ENCODE results near the gene OFD1. TPM values are rescaled to one million over a fixed set of nuclear protein-coding genes. Genes with fewer than 3 reads are reported as not detected.

OFD1 gene
- total RNA-seq, 1 experiment from 2014 or later, result 14.7 TPM

DNA sequence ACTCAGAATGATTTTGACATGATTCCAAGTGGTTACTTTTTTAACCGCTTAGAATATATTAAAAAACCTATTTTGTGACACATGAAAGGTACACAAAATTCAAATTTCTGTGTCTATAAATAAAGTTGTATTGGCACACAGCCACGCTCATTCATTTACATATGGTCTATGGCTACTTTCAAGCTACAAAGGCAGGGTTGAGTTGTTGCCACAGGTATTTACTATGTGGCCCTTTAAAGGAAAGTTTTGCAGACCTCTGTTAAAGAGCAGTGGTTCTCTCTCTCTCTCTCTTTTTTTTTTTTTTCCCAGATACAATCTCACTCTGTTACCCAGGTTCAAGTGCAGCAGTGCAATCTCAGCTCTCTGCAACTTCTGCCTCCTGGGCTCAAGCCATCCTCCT is 59.3 kb downstream of the OFD1 start:
- DNase-seq (ENCODE audit: low spot score), result no peak

DNA sequence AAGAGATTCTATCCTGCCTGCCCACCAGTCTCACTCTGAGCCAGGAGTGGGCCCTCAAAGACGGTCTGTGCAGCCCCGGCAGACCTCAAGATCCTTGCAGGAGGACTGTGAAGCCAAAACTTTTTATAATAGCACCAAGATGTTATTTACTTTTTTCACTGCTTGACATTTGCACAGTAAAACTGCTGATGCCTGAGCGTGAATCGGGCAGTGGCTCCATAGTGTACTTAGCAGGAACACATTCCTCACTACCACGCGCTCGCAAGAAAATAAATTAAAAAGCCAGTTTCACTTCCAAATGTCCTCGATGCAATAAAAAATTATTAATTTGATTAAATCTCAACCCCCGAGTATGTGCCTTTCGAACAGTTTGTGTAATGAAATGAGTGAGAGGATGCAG is 59.9 kb downstream of the OFD1 start:
- DNase-seq (ENCODE audit: low spot score), result no peak

- DNase-seq (ENCODE audit: low spot score), result no peak
Measured at GRCh38 chrX:13797512-13797911, 63.0 kb downstream of the OFD1 start.

DNA sequence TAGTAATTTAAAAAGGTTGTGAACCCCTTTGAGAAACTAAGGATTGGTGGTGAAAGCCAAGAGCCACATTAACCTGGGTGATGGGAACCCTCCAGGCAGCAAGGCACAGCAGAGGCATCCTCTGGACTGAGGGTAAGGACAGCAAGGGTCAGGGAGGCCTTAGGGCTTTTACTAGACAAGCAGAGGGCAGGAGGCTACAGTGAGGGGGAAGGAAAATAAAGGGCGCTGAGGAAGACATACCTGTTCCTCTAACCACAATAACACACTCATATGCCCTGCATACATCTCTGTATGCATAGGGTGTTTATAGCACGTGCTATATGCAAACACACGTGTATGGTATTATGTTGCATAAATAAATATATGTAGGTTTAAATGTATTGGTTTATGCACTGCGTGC is 63.6 kb downstream of the OFD1 start:
- DNase-seq (ENCODE audit: low spot score), result no peak

DNA sequence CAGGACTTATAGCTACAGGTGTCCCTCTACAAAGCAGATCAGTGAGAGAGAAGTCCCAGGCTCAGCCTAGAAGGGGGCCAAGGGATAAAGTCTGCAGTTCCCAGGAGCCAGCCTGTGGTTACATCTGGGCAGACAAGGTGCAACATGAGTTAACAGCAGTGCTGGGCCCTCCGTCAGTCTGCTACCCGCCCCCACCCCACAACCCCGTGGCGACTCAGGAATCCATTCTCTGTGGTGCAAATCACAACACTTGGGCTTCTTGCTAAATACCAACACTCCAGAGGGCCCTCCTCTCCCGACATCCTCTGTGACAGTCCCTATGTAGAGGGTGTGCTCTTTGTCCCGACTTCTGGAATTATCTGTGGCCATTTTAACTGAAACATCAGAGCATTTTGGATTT is 68.6 kb downstream of the OFD1 start:
- DNase-seq (ENCODE audit: low spot score), result no peak

DNA sequence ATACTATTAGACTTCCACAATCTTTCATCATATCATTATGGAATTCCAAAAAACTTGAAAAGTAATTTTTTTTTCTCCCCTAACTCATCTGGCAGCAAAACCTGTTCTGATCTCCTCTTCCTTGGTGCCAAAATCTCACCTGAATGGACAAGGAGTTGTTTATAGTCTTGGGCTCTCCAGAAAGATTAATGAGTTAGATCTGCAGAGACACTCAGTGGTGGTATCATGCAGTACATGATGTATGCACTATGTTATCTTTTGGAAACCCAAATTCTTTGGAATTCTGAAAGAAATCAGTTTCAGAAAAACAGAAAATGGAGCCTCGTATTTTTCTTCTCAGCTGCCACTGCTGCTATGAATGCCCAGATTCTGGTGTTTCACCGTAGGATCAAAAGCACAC is 70.7 kb downstream of the OFD1 start:
- no peak for DNase-seq (ENCODE audit: low spot score)

DNA sequence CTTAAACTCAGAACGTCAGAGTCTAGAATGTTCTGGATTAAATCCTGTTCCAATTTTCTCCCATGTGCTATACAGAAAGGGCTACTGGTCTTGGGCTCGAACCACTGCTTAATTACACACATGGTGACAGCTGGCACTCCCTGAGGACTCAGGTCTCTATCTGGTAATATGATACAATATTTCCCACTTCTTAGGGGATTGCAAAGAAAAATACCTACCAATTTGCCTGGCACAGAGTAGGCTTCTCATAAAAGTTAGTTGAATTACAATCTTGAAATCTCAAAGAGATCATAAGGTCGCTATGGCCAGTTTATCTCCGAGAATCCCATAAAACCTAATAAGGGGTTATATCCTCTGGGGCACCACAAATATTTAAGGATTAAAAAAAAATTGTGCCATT is 73.7 kb downstream of the OFD1 start:
- DNase-seq (ENCODE audit: low spot score), result no peak

DNA sequence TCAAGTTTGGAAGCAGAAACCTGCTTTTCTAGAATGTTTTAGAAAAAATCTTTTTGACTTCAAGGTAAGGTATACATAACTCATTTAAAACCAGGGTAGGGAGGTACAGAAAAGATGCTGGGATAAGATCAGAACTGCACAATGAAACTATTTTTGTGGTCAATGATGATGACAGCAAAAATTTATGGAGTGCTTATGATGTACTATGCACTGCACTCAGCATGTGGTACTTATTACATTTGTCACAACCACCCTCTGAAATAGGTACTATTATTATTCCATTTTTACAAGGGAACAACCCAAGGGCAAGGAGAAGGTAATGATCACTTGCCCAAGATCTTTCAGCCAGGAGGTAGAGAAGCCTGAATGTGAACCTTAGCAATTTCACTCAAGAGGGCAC is 74.3 kb downstream of the OFD1 start:
- DNase-seq (ENCODE audit: low spot score), result no peak

DNA sequence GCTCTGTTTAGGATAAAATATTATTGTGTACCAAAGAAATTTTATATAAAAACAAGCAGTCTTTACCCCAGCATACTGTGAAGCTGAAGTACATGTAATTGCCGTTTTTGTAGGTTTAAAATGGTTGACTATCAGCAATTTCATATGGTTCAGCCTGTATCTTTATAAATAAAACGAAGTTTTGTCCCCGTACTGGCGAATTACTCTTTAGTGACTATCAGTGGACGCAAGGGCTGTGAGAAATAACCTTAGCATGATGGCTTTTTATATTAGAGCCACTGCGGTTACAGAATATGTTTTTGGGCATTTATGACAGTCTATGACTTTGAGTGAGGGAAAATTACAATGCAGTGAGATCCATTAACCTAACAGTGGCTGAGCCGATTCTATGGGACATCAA is 81.1 kb downstream of the OFD1 start:
- DNase-seq (ENCODE audit: low spot score), result no peak

- no peak for DNase-seq (ENCODE audit: low spot score)
Measured at GRCh38 chrX:13816176-13816575, 81.6 kb downstream of the OFD1 start.

GRCh38 chrX:13816643-13817627 is 82.4 kb downstream of the OFD1 start, which contains the start of gene GPM6B:
TSS of gene GPM6B (minus strand) at chrX:13817093. CDS start at chrX:13816904, 189 bp downstream.
- no peak for DNase-seq (ENCODE audit: low spot score)

Other genes with a start within 250 kb of the OFD1 start
- gene EGFL6, start 165.1 kb upstream of the OFD1 start, total RNA-seq (2014; rRNA removed; shearing (Covaris generic)), result not detected in 2 replicates
- gene TCEANC, start 81.6 kb upstream of the OFD1 start, total RNA-seq (2014; rRNA removed; shearing (Covaris generic)), result 3.5 and 4.4 TPM in 2 replicates
- 131 and 159 TPM in 2 replicates for gene RAB9A, start 45.6 kb upstream of the OFD1 start, total RNA-seq (2014; rRNA removed; shearing (Covaris generic))
- gene TRAPPC2, start 128 bp upstream of the OFD1 start, total RNA-seq (2014; rRNA removed; shearing (Covaris generic)), result 9.7 and 13.0 TPM in 2 replicates
- 0.04 and 0.18 TPM in 2 replicates for gene GPM6B, start 82.3 kb downstream of the OFD1 start, total RNA-seq (2014; rRNA removed; shearing (Covaris generic))